Right atrium auricular region (tissue), 2 donors: ENCODE results near the gene SH2D5. TPM values are rescaled to one million over a fixed set of nuclear protein-coding genes. Genes with fewer than 3 reads are reported as not detected.
A peak's percentile ranks its signal among the peaks of the same experiment; 100 is the strongest.

Experiments used
- DNase-seq: peaks from one replicate; pipeline ENCODE4 v3.0.0-alpha.2; 2019; ENCODE audit warnings: low spot score
- H3K27ac ChIP-seq, 2 donors: fragments of 200-600 bp; sonication (generic); 1 replicate in 1 of 2; 2 replicates in 1 of 2; pipeline ENCODE4 v1.5.1; 2016 to 2019
- H3K27me3 ChIP-seq, 2 donors: fragments of 200-600 bp; sonication (generic); one replicate each; pipeline versions ENCODE4 v1.5.1 to v1.6.0; 2017 to 2019
- H3K36me3 ChIP-seq: fragments of 200-600 bp; sonication (generic); one replicate; pipeline ENCODE4 v1.5.1; 2016
- H3K4me1 ChIP-seq, 2 donors: fragments of 200-600 bp; sonication (generic); one replicate each; pipeline versions ENCODE4 v1.5.1 to v1.6.0; 2017 to 2019
- H3K4me3 ChIP-seq, 2 donors: fragments of 200-600 bp; sonication (generic); 1 replicate in 1 of 2; 2 replicates in 1 of 2; pipeline ENCODE4 v1.5.1; 2017 to 2019; ENCODE audit warnings: mild to moderate bottlenecking in 1 of 2, moderate library complexity in 1 of 2
- H3K9me3 ChIP-seq, 2 donors: fragments of 200-600 bp; sonication (generic); one replicate each; pipeline ENCODE4 v1.5.1; 2019
- total RNA-seq, 2 donors: library from RNA; depleted of rRNA; stranded (reverse); fragments of >200 nt; gene quantifications; one replicate each; pipeline ENCODE4 v1.1.0, GENCODE V29; 2016
- TF ChIP-seq, protein P1 (sequence below), 2 donors: fragments of 200-600 bp; sonication (generic); IDR thresholded peaks; one replicate each; pipeline ENCODE4 v1.5.1; 2019; ENCODE audit warnings: antibody characterized with exemption in 2 of 2

The SH2D5 gene
- total RNA-seq, 2 donors from 2014 or later: 0.63 TPM; not detected in 1

DNA sequence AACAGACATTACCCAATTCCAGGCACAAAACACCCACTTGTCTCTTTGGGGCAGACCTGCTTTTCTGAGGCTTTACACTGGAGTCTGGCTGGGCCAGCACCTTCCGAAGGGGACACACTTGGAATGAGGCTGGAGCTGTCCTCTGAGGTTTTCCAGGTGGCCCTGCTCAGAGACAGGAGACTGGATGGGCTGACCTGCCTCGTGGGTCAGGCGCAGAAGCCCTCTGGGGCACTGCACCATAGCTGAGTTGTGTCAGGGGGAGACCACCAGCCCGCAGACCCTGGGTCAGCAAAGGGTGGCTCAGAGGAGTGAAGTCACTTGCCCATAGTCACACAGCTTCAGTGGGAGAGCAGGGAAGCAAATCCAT is 1.8 kb downstream of the SH2D5 start:
- Histone ChIP-seq H3K4me1 (peaks cover 0 to 27% of the 10 kb centered on the region in 2 donors), H3K36me3 (no peaks in the 10 kb centered on the region), H3K27ac (no peak overlapping the region), H3K9me3 (no peaks in the 10 kb centered on the region), H3K4me3 (no peak overlapping the region), H3K27me3 (peaks cover 0 to 4% of the 10 kb centered on the region in 2 donors)
- peak; percentile 56 for DNase-seq
- TF ChIP-seq, protein P1, sequence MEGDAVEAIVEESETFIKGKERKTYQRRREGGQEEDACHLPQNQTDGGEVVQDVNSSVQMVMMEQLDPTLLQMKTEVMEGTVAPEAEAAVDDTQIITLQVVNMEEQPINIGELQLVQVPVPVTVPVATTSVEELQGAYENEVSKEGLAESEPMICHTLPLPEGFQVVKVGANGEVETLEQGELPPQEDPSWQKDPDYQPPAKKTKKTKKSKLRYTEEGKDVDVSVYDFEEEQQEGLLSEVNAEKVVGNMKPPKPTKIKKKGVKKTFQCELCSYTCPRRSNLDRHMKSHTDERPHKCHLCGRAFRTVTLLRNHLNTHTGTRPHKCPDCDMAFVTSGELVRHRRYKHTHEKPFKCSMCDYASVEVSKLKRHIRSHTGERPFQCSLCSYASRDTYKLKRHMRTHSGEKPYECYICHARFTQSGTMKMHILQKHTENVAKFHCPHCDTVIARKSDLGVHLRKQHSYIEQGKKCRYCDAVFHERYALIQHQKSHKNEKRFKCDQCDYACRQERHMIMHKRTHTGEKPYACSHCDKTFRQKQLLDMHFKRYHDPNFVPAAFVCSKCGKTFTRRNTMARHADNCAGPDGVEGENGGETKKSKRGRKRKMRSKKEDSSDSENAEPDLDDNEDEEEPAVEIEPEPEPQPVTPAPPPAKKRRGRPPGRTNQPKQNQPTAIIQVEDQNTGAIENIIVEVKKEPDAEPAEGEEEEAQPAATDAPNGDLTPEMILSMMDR (IDR thresholded peaks at IDR 0.05): no peak

DNA sequence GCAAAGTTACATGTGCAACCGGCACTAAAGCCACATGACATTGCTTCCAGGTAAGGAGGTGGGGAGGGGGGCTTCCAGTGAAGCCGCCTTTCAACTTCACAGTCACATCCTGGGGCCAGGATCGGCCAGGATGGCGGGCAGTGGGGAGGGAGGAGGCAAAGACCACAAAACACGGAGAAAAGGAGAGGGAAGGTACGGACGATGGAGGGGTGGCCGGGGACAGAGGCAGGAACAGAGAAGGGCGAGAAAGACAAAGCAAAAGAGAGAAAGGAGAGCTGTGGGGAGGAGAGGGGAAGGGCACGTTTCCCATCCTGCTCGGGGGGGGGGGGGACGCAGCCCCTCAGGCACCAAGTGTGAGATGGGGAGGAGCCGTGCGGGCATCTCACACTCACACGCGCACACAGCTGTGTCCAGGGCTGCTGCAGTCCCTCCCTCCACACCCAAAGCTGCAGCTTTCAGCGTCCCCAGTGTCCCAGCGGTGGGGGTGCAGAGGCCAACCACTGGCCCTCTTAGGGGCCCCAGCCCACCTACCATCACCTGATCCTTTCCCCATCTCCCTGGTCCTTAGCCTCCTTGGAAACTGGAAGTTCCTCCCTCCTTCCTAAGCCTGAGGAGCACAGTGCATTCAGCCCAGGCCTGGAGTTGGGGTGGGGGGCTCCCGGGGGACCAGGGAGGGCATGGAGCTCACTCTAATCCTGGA is 2.4 kb downstream of the SH2D5 start:
- Histone ChIP-seq H3K4me1 (peaks cover 0 to 25% of the 10 kb centered on the region in 2 donors), H3K4me3 (no peak overlapping the region), H3K9me3 (no peaks in the 10 kb centered on the region), H3K27ac (no peak overlapping the region), H3K27me3 (peaks cover 0 to 4% of the 10 kb centered on the region in 2 donors), H3K36me3 (no peaks in the 10 kb centered on the region)
- TF ChIP-seq, protein P1 (IDR thresholded peaks at IDR 0.05): no peak
- DNase-seq: peak; percentile 47

DNA sequence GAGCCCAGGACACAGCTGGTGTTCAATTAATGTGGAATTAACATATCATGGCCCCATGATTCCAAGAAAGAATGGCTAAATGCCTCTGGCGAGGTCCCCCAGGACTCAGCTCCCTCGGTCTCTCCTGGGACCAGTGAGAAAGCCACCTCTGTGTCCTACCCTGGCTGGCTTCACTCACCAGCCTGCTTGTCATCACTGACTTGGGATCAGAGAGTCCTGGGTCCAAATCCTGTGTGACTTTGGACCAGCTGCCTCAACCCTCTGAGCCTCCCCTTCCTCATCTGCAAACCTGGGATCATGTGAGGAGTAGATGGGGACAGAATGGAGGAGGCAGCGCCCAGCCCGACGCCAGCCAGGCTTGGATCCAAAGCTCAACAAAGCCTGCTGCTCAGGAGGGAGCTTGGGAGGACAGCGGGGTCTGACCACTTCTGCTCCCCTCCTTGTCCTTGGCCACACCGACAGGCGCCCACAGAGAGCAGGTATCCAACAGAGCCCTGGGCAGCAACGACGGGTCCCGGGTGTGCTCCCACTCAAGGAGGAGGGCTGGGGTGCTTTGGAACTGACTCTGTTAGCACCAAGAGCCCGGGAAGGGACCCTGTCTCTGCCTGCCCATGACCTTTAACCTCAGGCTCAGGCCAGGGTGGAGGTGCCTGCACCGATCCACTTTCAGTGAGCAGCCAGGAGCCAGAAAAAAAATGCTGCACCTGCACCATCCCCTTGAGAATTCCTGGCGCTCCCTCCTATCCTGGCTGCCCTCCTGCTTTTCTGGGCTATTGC is 3.2 kb downstream of the SH2D5 start:
- peaks cover 0 to 25% of the 10 kb centered on the region in 2 donors for H3K4me1 ChIP-seq
- no peak overlapping the region for H3K27ac ChIP-seq
- TF ChIP-seq, protein P1 (IDR thresholded peaks at IDR 0.05): no peak
- DNase-seq: peak; percentile 54
- H3K4me3 ChIP-seq: no peak overlapping the region
- no peaks in the 10 kb centered on the region for H3K9me3 ChIP-seq
- H3K27me3 ChIP-seq: peaks cover 0 to 4% of the 10 kb centered on the region in 2 donors
- H3K36me3 ChIP-seq: no peaks in the 10 kb centered on the region

DNA sequence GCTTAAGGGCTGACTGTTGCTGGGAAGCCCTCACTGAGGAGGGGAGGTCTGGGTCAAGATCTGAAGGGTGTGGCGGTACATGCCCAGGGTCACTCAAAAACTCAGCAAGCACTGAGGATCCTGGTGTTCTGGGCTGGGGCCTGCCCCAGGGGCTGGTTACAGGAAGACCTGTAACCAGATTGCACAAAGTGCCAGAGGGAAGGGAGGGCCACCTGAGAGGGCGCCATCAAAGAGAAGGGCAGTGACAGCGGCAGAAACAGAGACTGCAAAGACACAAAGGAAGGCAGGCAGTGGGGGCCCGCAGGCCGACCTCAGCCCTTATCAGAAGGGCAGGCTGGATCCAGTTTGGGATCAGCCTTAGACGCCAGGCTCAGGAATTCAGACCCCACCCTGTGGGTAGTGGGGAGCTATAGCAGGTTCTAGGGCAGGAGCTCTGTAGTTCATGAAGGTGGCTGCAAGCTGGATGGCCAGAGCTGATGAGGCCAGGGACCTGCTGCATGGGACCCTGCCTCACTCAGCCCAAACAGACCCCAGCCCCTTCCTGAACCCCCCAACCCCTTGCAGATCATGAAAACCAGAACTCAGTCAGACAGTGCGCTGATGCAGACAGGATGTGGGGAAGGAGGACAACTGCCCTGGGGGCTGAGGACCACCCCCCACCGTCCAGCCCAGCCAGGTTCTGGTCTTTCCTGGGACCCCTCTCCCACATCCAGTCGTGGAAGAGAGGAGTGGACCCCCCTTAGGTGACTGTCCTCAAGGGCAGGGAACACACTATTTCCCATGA is 3.9 kb downstream of the SH2D5 start:
- H3K4me1 ChIP-seq: peaks cover 0 to 22% of the 10 kb centered on the region in 2 donors
- no peaks in the 10 kb centered on the region for H3K9me3 ChIP-seq
- H3K4me3 ChIP-seq: no peak overlapping the region
- H3K36me3 ChIP-seq: no peaks in the 10 kb centered on the region
- H3K27me3 ChIP-seq: peaks cover 0 to 4% of the 10 kb centered on the region in 2 donors
- no peak overlapping the region for H3K27ac ChIP-seq
- TF ChIP-seq, protein P1 (IDR thresholded peaks at IDR 0.05): no peak
- peak; percentile 51 for DNase-seq

DNA sequence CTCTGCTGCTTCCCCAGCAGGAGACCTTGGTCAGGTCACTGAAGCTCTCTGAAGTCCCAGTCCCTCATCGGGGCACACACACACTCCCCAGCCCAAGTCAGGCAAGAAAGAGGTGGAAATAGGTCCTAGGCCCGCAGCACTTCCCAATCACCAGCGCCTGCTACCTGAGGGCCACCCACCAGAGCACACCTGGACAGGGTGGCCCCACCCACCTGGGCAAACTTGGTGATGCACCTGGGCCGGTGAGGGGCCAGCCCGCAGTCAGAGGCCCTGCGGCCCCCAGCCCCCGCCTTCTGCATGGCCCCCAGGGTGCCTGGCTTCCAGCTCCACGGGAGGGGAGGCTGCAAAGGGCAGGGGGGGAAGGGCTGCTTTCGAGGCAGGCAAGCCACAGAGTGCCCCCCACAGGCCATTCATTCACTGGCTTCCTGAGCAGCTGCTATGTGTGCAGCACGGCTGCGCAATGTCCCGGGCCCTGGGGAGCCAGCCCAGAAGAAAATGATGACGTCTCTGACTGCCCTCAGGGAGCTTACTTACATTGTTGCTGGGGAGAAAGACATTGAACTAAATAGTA is 4.7 kb downstream of the SH2D5 start:
- H3K27me3 ChIP-seq: peaks cover 0 to 4% of the 10 kb centered on the region in 2 donors

More for the DNA sequence above, 4.7 kb downstream of the SH2D5 start:
- Histone ChIP-seq H3K4me3 (no peak overlapping the region), H3K4me1 (peaks cover 0 to 15% of the 10 kb centered on the region in 2 donors), H3K36me3 (no peaks in the 10 kb centered on the region), H3K9me3 (no peaks in the 10 kb centered on the region), H3K27ac (no peak overlapping the region)
- peak; percentile 47 for DNase-seq
- TF ChIP-seq, protein P1 (IDR thresholded peaks at IDR 0.05): no peak
